B cell (primary cell): Measurements from ENCODE around the gene DCUN1D3.

Experiments used
- CTCF ChIP-seq: fragments of 200-600 bp; IDR thresholded peaks from one replicate; pipeline ENCODE4 v1.8.0; 2022; ENCODE audit warnings: antibody characterized with exemption, mild to moderate bottlenecking
- EZH2 ChIP-seq: IDR thresholded peaks from 2 replicates; pipeline ENCODE4 v1.6.1; 2012; ENCODE audit warnings: borderline replicate concordance, low read depth, mild to moderate bottlenecking, moderate library complexity, low read length; ENCODE audit not compliant: insufficient read depth, poor library complexity, severe bottlenecking

GRCh38 chr16:20911361-20911760, 11.2 kb upstream of the DCUN1D3 start:
- TF ChIP-seq CTCF, result no peak
- TF ChIP-seq EZH2, result no peak
